ENCODE measurements around the gene EIF4E3. TPM values are rescaled to one million over a fixed set of nuclear protein-coding genes. Genes with fewer than 3 reads are reported as not detected.

Gene EIF4E3
- 54.7 TPM for total RNA-seq
- long read RNA-seq, full-length matches to known transcripts, result 147 of 205 reads
- long read RNA-seq, partial matches to known transcripts, result 5 of 205 reads
- long read RNA-seq, other reads (novel, unspliced or antisense), result 53 of 205 reads

DNA sequence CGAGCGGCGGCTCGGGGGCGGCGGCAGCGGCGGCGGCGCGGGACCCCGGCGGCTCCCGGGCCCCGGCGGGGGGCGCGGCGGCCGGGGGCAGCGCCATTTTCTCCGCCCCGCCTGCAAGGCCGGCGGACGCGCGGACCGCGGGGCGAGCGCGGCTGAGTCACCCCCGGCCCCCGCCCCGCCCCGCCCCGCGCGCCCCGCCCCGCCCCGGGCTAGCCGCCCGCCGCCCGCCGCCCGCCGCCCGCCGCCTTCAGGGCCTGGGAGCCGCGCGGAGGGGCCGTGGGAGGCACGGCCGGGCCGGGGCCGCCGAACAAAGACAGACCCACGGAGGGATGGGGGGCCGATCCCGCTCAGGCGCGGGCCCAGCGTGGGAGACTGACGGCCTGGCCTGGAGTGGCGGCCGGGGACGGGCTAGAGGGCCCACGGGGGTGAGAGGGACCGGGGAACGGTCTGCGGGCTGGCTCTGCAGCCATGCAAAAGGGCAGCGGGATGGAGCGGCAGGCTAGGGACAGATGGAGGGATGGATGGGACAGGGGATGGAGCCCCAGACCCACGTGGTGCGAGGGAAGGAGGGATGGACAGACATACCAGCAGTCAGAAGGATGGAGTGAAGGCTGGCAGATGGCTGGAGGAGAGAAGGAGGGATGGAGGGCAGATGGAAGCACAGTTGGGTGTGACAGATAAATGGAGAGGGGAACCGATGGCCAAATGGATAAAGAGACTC is at the start of gene EIF4E3:
EIF4E3 (minus strand) TSS at position 132 of the 721 bp plus-strand sequence; CDS start at position 97, 35 bp downstream.
- DNase-seq (ENCODE audit: low spot score), result no peak
- intact Hi-C loops (cut with DNase I), result loop anchor here (5.0 to 10.0 kb wide), 2 partner anchors 229 to 1097 kb away; no protein-coding TSS in a partner anchor

DNA sequence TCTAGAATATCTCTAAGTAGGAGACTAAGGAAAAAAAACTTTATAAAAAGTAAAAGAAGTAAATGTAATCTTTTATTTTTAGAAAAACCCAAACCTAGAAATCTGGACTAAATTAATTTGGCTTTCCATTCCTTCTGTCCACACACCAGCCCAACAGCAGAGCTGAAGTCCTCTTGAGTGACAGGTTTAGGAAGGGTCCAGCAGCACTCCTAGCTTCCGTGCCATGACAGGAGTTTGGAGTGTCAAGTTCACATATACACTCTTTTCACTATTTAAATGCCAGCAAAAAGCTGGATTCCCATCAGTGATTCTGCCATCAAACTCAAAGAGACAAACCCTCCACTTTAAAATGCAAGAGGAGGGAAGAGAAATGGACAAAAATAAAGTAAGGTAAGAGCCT is 46.7 kb upstream of the EIF4E3 start:
- intact Hi-C loops (cut with DNase I), result no loop called here
- DNase-seq (ENCODE audit: low spot score), result no peak

DNA sequence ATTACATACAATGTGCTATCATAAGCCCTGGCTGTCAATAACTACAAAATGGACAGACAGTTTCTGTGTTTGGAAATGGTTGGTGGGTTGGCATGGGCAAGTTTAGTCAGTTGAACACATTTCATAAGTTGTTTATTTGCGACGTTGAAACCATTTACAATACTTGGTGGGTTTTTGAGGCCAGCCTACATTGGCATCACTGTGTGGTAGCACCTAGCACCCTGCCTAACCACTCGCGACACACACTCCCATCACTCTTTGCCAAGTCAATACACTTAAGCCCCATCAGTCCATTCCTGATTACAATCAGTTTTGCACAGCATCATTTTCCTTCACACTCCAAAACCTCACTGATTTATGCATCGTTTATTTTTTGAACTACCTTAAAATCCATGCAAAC is 45.9 kb upstream of the EIF4E3 start:
- DNase-seq (ENCODE audit: low spot score), result no peak
- intact Hi-C loops (cut with DNase I), result no loop called here

DNA sequence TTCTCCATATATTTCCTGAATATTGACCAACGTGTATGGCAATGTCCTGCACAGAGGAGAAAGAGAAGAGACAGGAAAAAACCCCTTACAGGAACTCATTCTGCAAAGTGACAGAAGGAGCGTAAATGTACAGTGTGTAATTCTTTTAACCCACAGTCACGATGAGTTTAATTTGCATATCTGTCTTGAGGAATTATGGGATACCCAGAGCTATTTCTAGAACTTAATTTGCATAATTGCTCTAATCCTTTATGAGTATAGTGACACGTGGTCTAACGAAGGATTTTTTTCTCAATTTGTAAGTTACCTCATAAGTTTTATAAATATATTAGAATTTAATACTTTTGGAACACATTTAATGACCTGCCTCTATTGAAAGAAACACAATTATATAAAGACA is 38.2 kb upstream of the EIF4E3 start:
- DNase-seq (ENCODE audit: low spot score), result no peak

DNA sequence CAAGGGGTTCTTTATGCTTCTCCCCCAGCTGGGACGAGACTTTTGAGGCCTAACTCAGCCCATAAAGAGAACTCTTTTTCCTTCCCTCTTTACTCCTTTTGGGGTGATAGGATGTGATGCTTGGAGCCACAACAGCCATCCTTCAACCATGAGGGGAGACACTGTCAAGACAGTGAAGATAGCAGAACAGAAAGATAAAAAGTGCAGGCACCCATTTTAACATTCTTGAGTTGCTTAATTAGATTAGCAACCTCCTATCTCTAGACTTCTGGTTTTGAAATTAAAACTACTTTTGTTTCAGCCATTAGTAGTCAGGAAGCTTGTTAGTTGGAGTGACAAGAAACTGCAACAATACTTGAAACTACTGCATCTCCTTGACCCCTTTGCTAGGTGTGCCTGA is 34.9 kb upstream of the EIF4E3 start:
- intact Hi-C loops (cut with DNase I), result no loop called here
- no peak for DNase-seq (ENCODE audit: low spot score)

More for the DNA sequence above, 38.2 kb upstream of the EIF4E3 start:
- intact Hi-C loops (cut with DNase I), result no loop called here

DNA sequence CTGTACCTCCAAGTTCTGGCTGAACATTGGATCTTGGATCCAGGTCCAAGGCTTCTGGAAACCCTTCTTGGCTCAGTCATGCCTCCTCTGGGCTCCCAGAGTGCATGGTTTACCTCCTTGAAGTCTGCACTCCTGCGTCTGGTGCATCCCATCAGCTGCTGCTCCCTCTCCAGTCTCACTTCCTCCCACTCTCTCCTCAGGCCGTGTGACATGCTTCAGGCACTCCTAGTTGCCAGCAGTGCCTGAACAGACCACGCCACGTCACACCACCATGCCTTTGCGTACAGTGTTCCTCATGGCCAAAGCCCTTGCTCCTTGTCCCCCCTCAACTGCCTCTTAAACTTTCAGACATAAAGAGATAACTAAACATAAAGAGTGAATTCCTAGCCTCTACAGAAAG is 34.2 kb upstream of the EIF4E3 start:
- intact Hi-C loops (cut with DNase I), result no loop called here
- DNase-seq (ENCODE audit: low spot score), result no peak

DNA sequence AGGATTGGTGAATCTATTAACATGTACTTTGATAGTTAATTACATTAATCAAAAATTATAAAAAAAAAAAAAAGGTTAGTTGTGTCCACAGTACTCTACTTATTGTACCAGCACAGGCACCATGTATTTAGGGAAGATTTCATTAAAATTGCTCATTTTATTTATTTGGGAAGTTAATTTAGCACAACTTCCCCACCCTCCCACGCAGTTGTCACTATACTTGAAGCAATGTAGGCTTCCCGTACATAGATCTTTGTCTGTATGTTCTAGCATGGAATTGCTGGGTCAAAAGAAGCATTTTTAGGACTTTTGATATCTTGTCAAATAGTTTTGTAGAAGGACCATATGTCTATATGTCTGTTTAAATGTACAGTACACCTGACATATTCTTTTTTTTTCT is 32.9 kb upstream of the EIF4E3 start:
- intact Hi-C loops (cut with DNase I), result no loop called here
- DNase-seq (ENCODE audit: low spot score), result no peak

DNA sequence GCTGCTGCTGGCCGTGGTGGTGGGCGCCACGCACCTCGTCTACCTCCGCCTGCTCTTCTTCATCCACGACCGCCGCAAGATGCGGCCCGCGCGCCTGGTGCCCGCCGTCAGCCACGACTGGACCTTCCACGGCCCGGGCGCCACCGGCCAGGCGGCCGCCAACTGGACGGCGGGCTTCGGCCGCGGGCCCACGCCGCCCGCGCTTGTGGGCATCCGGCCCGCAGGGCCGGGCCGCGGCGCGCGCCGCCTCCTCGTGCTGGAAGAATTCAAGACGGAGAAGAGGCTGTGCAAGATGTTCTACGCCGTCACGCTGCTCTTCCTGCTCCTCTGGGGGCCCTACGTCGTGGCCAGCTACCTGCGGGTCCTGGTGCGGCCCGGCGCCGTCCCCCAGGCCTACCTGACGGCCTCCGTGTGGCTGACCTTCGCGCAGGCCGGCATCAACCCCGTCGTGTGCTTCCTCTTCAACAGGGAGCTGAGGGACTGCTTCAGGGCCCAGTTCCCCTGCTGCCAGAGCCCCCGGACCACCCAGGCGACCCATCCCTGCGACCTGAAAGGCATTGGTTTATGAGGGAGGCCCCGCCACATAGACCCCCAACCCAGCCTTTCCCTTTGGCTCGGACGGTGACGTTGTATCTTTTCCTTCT is 29.5 kb upstream of the EIF4E3 start:
- intact Hi-C loops (cut with DNase I), result no loop called here
- DNase-seq (ENCODE audit: low spot score), result no peak

DNA sequence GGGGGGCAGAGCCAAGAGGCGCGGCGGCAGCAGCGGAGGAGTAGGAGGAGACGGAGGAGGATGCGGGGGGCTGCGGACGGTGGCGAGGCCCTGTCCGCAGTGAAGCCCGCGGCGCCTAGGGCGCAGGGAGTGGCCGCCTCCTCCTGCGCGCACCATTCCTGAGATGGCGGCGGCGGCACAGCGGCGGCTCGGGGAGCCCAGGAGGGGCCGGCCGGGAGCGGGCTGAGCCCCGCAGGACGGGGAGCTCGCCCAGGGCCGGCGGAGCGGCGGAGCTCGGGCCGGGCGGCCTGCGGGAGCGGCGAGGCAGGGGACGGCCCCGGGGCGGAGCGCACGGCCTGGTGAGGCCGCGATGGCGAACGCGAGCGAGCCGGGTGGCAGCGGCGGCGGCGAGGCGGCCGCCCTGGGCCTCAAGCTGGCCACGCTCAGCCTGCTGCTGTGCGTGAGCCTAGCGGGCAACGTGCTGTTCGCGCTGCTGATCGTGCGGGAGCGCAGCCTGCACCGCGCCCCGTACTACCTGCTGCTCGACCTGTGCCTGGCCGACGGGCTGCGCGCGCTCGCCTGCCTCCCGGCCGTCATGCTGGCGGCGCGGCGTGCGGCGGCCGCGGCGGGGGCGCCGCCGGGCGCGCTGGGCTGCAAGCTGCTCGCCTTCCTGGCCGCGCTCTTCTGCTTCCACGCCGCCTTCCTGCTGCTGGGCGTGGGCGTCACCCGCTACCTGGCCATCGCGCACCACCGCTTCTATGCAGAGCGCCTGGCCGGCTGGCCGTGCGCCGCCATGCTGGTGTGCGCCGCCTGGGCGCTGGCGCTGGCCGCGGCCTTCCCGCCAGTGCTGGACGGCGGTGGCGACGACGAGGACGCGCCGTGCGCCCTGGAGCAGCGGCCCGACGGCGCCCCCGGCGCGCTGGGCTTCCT is 28.8 kb upstream of the EIF4E3 start, which contains the start of gene GPR27:
GPR27 (plus strand) TSS at position 155 of the 909 bp plus-strand sequence; CDS start at position 350, 195 bp downstream.
- intact Hi-C loops (cut with DNase I), result no loop called here
- DNase-seq (ENCODE audit: low spot score), result no peak

DNA sequence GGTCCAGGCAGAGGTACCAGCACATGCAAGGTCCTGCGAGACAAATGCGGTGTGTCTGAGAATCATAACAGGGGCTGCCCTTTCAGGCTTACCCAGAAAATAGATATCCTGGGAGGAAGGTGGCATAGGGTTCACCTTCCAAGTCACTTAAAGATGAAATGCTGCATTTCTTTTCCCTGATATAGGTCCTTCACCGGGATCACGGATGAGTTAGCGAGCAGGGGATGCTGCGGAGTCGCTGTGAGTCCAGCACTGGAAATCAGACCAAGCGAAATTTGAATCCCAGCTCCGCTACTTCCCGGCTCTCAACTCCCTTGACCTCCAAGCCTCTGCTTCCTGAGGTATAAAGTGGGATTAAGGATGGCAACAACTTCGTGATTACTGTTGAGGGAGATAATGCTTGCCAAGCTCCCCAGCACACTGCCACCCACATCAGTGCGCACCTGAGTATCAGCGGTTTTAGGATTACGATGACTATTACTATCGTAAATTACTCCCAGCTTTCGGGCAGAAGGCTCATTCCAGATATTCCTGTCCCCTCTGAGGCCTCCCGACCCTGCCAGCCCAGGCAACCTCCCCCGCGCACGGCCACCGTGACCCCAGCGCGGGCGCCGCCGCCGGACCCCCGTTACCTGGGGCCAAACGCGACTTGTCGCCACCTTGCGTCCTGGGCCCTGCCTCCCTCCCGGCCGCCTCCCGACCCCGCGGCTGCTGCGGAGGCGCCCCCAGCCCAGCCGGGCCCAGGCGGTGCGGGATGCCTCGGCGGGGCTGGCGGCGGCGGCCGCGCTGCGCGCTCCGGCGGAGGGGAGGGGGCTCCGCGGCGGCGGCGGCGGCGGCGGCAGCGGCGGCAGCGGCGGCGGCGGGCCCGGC is 27.9 kb upstream of the EIF4E3 start:
- no peak for DNase-seq (ENCODE audit: low spot score)
- intact Hi-C loops (cut with DNase I), result no loop called here

DNA sequence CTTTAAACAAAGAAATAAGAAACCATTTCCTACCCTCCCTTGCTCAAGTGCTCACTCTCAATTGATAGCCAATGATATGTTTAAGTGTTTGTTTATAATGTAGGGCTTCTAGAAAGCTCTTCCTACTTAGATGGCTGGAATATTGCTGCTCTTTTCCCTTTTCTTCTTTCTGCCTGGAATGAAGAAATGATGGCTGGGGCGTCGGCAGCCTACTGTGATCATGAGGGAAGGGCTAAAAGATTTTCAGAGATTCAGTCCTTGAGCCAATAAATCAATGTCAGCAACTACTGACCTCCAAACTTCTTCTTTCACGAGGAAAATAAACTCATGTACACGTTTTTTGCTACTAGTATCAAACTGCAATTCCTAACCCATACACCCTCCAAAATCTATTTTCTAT is 26.4 kb upstream of the EIF4E3 start:
- no peak for DNase-seq (ENCODE audit: low spot score)
- intact Hi-C loops (cut with DNase I), result no loop called here

DNA sequence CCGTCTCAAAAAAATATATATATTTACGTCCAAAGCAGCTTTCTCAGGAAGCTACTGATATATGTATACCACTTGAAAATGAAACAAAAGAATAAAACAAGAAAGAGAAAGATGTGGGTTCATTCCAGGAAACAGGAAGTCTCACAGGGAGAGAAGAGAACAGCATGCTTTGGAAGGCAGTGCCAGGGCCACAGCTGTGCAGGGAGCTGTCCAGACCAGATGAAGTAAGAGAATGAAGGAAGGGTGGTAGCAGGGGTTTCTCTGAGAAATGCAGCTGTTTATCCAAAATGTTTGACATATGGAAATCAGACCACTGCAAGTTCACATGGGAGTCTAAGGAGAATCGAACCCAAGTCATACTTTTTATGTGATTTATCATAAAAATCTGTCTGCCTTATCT is 19.5 kb upstream of the EIF4E3 start:
- DNase-seq (ENCODE audit: low spot score), result no peak
- intact Hi-C loops (cut with DNase I), result no loop called here

DNA sequence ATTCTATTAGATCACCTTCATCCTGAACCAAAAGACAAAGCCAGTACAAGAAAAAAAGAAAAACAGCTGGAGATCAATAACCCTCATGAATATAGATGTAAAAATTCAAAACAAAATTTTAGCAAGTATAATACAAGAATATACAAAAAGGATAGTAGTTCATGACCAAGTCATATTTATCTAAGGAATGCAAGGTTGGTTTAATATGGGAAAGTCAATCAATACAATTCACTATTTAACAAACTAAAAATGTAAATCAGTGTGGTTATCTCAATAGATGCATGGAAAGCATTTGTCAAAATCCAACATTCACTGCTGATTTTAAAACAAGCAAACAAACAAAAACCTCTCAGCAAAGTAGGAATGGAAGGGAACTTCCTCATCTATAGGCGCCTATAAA is 17.4 kb upstream of the EIF4E3 start:
- intact Hi-C loops (cut with DNase I), result no loop called here
- DNase-seq (ENCODE audit: low spot score), result no peak

DNA sequence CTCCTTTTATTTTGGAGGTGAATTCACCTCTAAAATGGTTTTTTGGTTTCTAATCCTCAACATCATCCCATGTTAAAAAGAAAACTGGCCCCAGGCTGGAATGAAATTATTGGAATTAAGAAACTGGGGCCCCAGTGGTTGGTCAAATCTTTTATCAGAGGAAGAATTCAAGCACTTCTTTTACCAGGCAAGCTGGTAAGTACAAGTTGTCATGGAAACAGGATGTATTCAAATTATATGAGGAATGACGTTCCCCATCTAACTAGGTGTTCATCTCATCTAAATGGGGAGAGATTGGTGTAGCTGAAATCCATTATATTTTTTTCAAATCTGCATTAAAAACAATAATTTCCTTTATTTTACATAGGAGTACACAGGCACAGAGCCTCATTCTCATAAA is 9.7 kb upstream of the EIF4E3 start:
- DNase-seq (ENCODE audit: low spot score), result no peak
- intact Hi-C loops (cut with DNase I), result loop anchor here (5.0 kb wide), 1 partner anchor 122 kb away; no protein-coding TSS in a partner anchor

DNA sequence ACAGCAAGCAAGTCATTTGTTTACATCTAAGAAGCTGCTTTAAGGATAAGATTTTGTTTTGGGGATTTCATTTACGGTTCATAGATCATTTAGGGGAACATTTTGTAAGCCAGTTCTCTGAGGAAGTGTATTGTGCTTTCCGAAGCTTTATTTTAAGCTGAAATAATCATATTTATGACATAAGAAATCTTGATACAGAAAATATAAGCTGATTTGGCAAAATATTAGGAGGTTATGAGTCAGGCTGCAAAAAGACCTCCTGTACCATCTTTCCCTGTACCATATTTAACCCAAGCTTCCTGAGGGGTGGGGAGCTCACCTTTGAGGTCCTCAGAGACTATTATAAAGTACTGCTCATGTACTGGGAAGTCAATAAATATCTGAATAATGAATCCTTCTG is 8.1 kb upstream of the EIF4E3 start:
- intact Hi-C loops (cut with DNase I), result loop anchor here (5.0 kb wide), 1 partner anchor 124 kb away; no protein-coding TSS in a partner anchor
- DNase-seq (ENCODE audit: low spot score), result no peak

DNA sequence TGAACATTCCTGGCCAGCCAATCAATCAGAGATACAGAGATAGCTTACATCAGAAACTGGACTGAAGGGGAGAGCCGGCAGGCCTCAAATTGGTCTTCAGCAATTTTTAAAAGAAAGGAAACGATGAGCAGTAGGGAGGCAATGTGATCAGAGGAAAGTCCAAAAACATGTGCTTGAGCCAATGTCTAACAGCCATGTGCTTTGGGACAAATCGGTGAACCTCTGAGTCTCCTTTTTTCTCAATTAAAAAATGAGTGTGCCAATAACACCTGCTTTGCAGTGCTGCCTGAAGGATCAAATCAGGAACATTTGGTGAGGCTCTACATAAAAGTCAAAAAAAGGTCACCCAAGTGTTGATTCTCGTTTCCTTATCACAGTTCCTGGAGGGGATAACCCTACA is 7.4 kb upstream of the EIF4E3 start:
- intact Hi-C loops (cut with DNase I), result loop anchor here (5.0 kb wide), 1 partner anchor 125 kb away; no protein-coding TSS in a partner anchor
- DNase-seq (ENCODE audit: low spot score), result no peak

DNA sequence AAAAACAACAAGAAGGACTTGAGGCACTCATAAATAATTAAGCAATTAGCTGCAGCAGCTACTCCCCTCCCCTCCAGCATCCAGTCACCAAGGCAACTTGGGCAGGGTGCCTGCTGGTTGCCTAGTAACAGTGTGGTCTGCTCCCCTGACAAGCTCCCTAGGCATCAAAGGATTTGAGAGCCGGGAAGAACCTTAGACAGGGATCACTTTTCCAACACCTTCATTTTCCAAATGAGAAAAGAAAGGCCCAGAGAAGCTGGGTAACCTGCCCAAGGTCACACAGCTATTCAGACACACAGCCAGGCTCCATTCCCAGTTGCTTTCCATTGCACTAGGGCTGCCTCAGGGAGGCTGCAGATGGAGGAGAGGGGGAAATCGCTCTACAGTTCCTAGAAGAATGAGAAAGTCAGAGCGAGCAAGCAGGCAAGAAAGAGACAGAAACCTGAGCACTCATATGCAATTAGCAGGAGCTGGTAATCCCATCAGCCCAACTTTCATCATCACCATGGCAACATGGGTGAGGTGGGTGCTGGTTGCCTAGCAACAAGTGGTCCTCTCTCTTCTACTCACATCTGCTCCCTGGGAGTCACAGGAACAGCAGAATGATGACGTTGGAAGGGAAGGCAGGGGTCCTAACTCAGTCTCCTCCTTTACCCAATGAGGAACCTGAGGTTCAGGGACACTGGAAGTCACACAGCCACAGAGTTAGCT is 3.6 kb upstream of the EIF4E3 start:
- no peak for DNase-seq (ENCODE audit: low spot score)
- intact Hi-C loops (cut with DNase I), result loop anchor here (5.0 to 10.0 kb wide), 2 partner anchors 226 to 1094 kb away; no protein-coding TSS in a partner anchor

DNA sequence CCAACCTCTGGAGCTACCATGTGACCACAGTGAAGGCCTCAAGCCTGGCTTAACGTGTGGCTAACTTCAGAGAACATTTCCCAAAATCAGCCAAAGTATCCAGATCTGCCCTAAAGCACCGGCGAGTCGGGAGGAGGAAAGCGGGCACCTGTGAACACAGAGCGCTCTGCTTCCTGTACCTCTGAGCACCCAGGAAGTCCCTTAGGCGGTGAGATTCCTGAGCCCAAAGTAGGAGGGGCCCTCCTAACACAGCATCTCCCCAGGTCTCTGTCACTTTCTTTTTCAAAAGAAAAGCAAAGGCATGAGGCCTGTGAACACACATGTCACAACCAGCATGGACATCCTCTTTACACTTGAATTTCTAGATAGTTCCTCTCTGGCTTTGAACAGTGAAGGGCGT is 944 bp upstream of the EIF4E3 start:
- intact Hi-C loops (cut with DNase I), result loop anchor here (5.0 to 10.0 kb wide), 2 partner anchors 229 to 1096 kb away; no protein-coding TSS in a partner anchor
- DNase-seq (ENCODE audit: low spot score), result no peak
